OCI-LY3 (cell line): Measurements from ENCODE around the gene FZD10.

ENCODE experiments used
- H2AFZ ChIP-seq: fragments of 200-600, 300-600 bp; shearing (Covaris generic); 2 replicates; pipeline ENCODE4 v1.6.0; 2014; ENCODE audit warnings: antibody characterized with exemption, low read depth, low read length
- H3K27ac ChIP-seq: fragments of 200-600, 300-600 bp; sonication (generic); 2 replicates; pipeline ENCODE4 v1.5.1; 2014; ENCODE audit warnings: mild to moderate bottlenecking, low read length, moderate library complexity, mixed read lengths
- H3K27me3 ChIP-seq: fragments of 200-600, 300-600 bp; sonication (generic); 2 replicates; pipeline ENCODE4 v1.6.1; 2014; ENCODE audit warnings: low read depth, low read length, mixed read lengths
- H3K36me3 ChIP-seq: fragments of 200-600, 300-600 bp; sonication (generic); replicated peaks from 2 replicates; pipeline ENCODE3; 2014; ENCODE audit warnings: low read depth, low read length, mixed read lengths
- H3K4me1 ChIP-seq: fragments of 300-600, 200-600 bp; sonication (generic); 2 replicates; pipeline ENCODE4 v1.6.1; 2014; ENCODE audit warnings: low read length, mixed read lengths
- H3K4me2 ChIP-seq: fragments of 200-600, 300-600 bp; sonication (generic); 2 replicates; pipeline ENCODE4 v1.6.1; 2014; ENCODE audit warnings: low read length, mixed read lengths
- H3K4me3 ChIP-seq: fragments of 300-600, 200-600 bp; sonication (generic); 2 replicates; pipeline ENCODE4 v1.5.1; 2014; ENCODE audit warnings: antibody characterized with exemption, mild to moderate bottlenecking, low read length, moderate library complexity
- H3K79me2 ChIP-seq: fragments of 300-600, 200-600 bp; shearing (Covaris generic); 2 replicates; pipeline ENCODE4 v1.6.1; 2014; ENCODE audit warnings: mild to moderate bottlenecking, low read length, mixed read lengths
- H3K9ac ChIP-seq: fragments of 300-600, 200-600 bp; shearing (Covaris generic); 2 replicates; pipeline ENCODE4 v1.6.0; 2014; ENCODE audit warnings: mild to moderate bottlenecking, low read length, moderate library complexity
- H3K9me3 ChIP-seq: fragments of 200-600, 300-600 bp; shearing (Covaris generic); 2 replicates; pipeline ENCODE4 v1.6.1; 2014; ENCODE audit warnings: low read length, mixed read lengths; ENCODE audit not compliant: insufficient read depth
- H4K20me1 ChIP-seq: fragments of 200-600, 300-600 bp; sonication (generic); 2 replicates; pipeline ENCODE4 v1.6.1; 2016; ENCODE audit warnings: low read length, mixed read lengths; ENCODE audit not compliant: insufficient read depth
- CTCF ChIP-seq: fragments of 200-600, 300-600 bp; sonication (generic); IDR thresholded peaks from 2 replicates; pipeline ENCODE4 v1.5.1; 2014; ENCODE audit warnings: antibody characterized with exemption, low read length, low read depth
- EZH2phosphoT487 ChIP-seq: fragments of 200-600 bp; shearing (Covaris generic); IDR thresholded peaks from 2 replicates; pipeline ENCODE4 v1.6.1; 2018; ENCODE audit warnings: antibody characterized with exemption, mixed run types, low read depth

FZD10 gene

GRCh38 chr12:130160711-130161231, 1.5 kb upstream of the FZD10 start:
- H3K9me3 ChIP-seq: no peaks in the 10 kb centered on the region
- H3K27me3 ChIP-seq: no peaks in the 10 kb centered on the region
- no peak overlapping the region for H2AFZ ChIP-seq
- TF ChIP-seq CTCF (no peak), EZH2phosphoT487 (no peak)
- no peaks in the 10 kb centered on the region for H4K20me1 ChIP-seq
- H3K27ac ChIP-seq: no peak overlapping the region
- no peaks in the 10 kb centered on the region for H3K79me2 ChIP-seq
- no peaks in the 10 kb centered on the region for H3K36me3 ChIP-seq
- H3K4me1 ChIP-seq: no peaks in the 10 kb centered on the region
- no peak overlapping the region for H3K4me3 ChIP-seq
- no peak overlapping the region for H3K9ac ChIP-seq
- no peak overlapping the region for H3K4me2 ChIP-seq

- H3K4me2 ChIP-seq: no peak overlapping the region
- H3K27ac ChIP-seq: no peak overlapping the region
- no peak overlapping the region for H2AFZ ChIP-seq
- H3K9ac ChIP-seq: no peak overlapping the region
- no peaks in the 10 kb centered on the region for H4K20me1 ChIP-seq
- no peaks in the 10 kb centered on the region for H3K79me2 ChIP-seq
- H3K36me3 ChIP-seq: no peaks in the 10 kb centered on the region
- no peaks in the 10 kb centered on the region for H3K4me1 ChIP-seq
- H3K9me3 ChIP-seq: no peaks in the 10 kb centered on the region
- no peaks in the 10 kb centered on the region for H3K27me3 ChIP-seq
- H3K4me3 ChIP-seq: no peak overlapping the region
- TF ChIP-seq EZH2phosphoT487 (no peak), CTCF (no peak)
Observed at GRCh38 chr12:130161261-130162243, 712 bp upstream of the FZD10 start.

DNA sequence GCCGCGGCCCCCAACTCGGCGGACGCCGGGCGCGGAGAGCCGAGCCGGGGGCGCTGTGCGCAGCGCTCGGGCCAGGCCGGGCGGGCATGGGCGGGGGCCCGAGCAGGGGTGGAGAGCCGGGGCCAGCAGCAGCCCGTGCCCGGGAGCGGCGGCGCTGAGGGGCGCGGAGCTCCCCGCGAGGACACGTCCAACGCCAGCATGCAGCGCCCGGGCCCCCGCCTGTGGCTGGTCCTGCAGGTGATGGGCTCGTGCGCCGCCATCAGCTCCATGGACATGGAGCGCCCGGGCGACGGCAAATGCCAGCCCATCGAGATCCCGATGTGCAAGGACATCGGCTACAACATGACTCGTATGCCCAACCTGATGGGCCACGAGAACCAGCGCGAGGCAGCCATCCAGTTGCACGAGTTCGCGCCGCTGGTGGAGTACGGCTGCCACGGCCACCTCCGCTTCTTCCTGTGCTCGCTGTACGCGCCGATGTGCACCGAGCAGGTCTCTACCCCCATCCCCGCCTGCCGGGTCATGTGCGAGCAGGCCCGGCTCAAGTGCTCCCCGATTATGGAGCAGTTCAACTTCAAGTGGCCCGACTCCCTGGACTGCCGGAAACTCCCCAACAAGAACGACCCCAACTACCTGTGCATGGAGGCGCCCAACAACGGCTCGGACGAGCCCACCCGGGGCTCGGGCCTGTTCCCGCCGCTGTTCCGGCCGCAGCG, 639 bp downstream of the FZD10 start:
- Histone ChIP-seq H3K36me3 (no peaks in the 10 kb centered on the region), H3K4me3 (no peak overlapping the region), H3K79me2 (no peaks in the 10 kb centered on the region), H3K9ac (no peak overlapping the region), H3K27me3 (no peaks in the 10 kb centered on the region), H3K27ac (no peak overlapping the region), H3K9me3 (no peaks in the 10 kb centered on the region), H4K20me1 (no peaks in the 10 kb centered on the region), H3K4me2 (no peak overlapping the region), H3K4me1 (no peaks in the 10 kb centered on the region), H2AFZ (no peak overlapping the region)
- TF ChIP-seq CTCF: no peak
- no peak for TF ChIP-seq EZH2phosphoT487
